Pancreas (tissue), 10 donors: ENCODE data around the gene TRIOBP. TPM values are rescaled to one million over a fixed set of nuclear protein-coding genes. Genes with fewer than 3 reads are reported as not detected.

ENCODE experiments used
- ATAC-seq, 4 donors: fragments of 200-7000 bp; cut with Tn5 transposase; one replicate each; pipeline versions ENCODE4 v1.8.0 to v1.9.1; 2020; ENCODE audit warnings: mild to moderate bottlenecking in 4 of 4, moderate library complexity in 4 of 4
- DNase-seq, 6 donors: peaks; one replicate each; pipeline ENCODE4 v3.0.0-alpha.2; 2020
- FAIRE-seq: peaks from 2 replicates; lab custom pipeline; 2012; peaks lifted over from hg19 to GRCh38; lab: Jason Lieb, UNC
- H3K27ac ChIP-seq, 4 donors: fragments of 200-600 bp; sonication (generic); 1 replicate in 3 of 4; 2 replicates in 1 of 4; pipeline versions ENCODE4 v1.5.0 to v1.8.0; 2020
- H3K27me3 ChIP-seq, 4 donors: fragments of 200-600 bp; one replicate each; pipeline ENCODE4 v1.8.0; 2021
- H3K36me3 ChIP-seq, 3 donors: fragments of 200-600 bp; sonication (generic) in 1 of 3; one replicate each; pipeline versions ENCODE4 v1.5.0 to v1.8.0; 2020 to 2021
- H3K4me1 ChIP-seq, 3 donors: fragments of 200-600 bp; one replicate each; pipeline ENCODE4 v1.8.0; 2021
- H3K4me3 ChIP-seq, 4 donors: fragments of 200-600 bp; sonication (generic) in 2 of 4; one replicate each; pipeline versions ENCODE4 v1.5.0 to v1.8.0; 2020 to 2021
- H3K9me3 ChIP-seq, 4 donors: fragments of 200-600 bp; one replicate each; pipeline ENCODE4 v1.8.0; 2021
- CTCF ChIP-seq, 4 donors: fragments of 200-600 bp; sonication (generic) in 3 of 4; IDR thresholded peaks; one replicate each; pipeline versions ENCODE4 v1.5.0 to v1.8.0; 2021; ENCODE audit warnings: antibody characterized with exemption in 4 of 4
- WGBS, 2 donors: extraction: QIAGEN DNeasy Blood & Tissue Kit; methylation state at CpG; one replicate each; pipeline ENCODE4 v1.1.7; 2013; 5-methylcytosine and 5-hydroxymethylcytosine counted together
- intact Hi-C, 3 donors: fragments of 100-400 bp; cut with DNase I; formaldehyde crosslinking; loops; one replicate each; pipeline versions ENCODE4 v1.11.1 to v1.14.2; 2022
- polyA plus RNA-seq, 2 donors: library from polyadenylated mRNA; stranded (reverse); fragments of 200-250 nt; gene quantifications; one replicate each; pipeline ENCODE4 v1.2.3, GENCODE V29; 2013
- total RNA-seq, 6 donors: library from RNA; stranded (reverse); fragmentation: NEBNext Ultra II Directional in 4 of 6; extraction: Animal tissue kit (Norgen Biotek cat#: 25700) in 4 of 6; gene quantifications; one replicate each; pipeline versions ENCODE4 v1.2.1 to v1.2.4, GENCODE V29; 2021 to 2023
- donor health status: healthy with polysubstance abuse.
- donor health status: DM: no; HTN: no; CAD: no; lungs with moderate emphysema.
- donor health status: DM: no; HTN: no; CAD: no.
- donor health status: control.
- donor health status: control.
- donor health status: Bipolar disorder and iron deficiency.
- donor health status: DM: yes; HTN: yes; CAD: no.
- donor health status: DM: no; HTN: no; CAD: no.
- donor health status: DM: no; HTN: no; CAD: no.
- donor health status: DM: yes; HTN: yes; CAD: no.

Gene TRIOBP
- total and polyA plus RNA-seq, 8 donors = 17.4 to 36.6 (median 24.1) TPM

DNA sequence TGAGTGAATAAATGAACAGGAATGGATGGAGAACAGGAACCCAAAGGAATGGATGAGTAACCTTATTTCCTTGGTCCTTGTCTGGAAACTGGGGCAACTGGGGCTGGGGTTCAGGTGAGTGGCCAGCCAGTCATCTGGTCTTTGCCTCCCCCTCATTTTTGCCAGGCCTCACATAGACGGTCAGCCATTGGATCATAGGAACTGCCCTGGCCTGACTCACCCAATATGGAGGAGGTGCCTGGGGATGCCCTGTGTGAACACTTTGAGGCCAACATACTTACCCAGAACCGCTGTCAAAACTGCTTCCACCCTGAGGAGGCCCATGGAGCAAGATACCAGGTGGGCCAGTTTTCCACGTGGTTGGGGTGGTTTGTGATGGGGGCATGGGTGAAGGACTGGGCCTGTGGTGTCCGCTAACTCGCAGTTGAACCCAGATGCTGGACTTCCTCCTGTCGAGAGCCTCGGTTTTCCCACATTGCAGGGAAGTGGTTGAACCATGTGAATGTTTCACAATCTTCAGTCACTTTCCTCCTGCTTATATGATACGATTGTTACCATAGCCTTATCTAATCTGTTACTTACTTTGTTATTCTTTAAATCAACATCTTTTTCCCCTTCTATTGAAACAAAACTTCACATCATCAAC lies 4.4 kb downstream of the TRIOBP start:
- H3K4me3 ChIP-seq = no peak overlapping the region
- ATAC-seq = no peak
- WGBS, 2 donors = 72 to 75% methylated on average over 8 of the region's 8 CpGs
- no peak overlapping the region for H3K27ac ChIP-seq
- no peaks in the 10 kb centered on the region for H3K9me3 ChIP-seq
- TF ChIP-seq CTCF (IDR thresholded peaks at IDR 0.05) = no peak
- DNase-seq = no peak
- peaks cover 0 to 4% (median 0%) of the 10 kb centered on the region in 3 donors for H3K4me1 ChIP-seq
- H3K27me3 ChIP-seq = no peaks in the 10 kb centered on the region
- FAIRE-seq = no peak
- H3K36me3 ChIP-seq = no peaks in the 10 kb centered on the region
- intact Hi-C loops = no loop called here

- Histone ChIP-seq H3K36me3 (no peaks in the 10 kb centered on the region), H3K27me3 (no peaks in the 10 kb centered on the region), H3K27ac (no peak overlapping the region), H3K4me3 (no peak overlapping the region), H3K9me3 (no peaks in the 10 kb centered on the region), H3K4me1 (no peaks in the 10 kb centered on the region)
- TF ChIP-seq CTCF (IDR thresholded peaks at IDR 0.05) = no peak
- 79 to 81% methylated on average over 7 of the region's 7 CpGs for WGBS, 2 donors
- DNase-seq (no peak), ATAC-seq (no peak), FAIRE-seq (no peak)
- intact Hi-C loops = no loop called here
Measured at GRCh38 chr22:37703906-37704305, 7.1 kb downstream of the TRIOBP start.

- H3K4me3 ChIP-seq = no peak overlapping the region
- WGBS, 2 donors = 81 to 85% methylated on average over 3 of the region's 3 CpGs
- no peaks in the 10 kb centered on the region for H3K4me1 ChIP-seq
- ATAC-seq (no peak), FAIRE-seq (no peak), DNase-seq (no peak)
- TF ChIP-seq CTCF (IDR thresholded peaks at IDR 0.05) = no peak
- no peaks in the 10 kb centered on the region for H3K9me3 ChIP-seq
- H3K36me3 ChIP-seq = no peaks in the 10 kb centered on the region
- H3K27ac ChIP-seq = no peak overlapping the region
- no peaks in the 10 kb centered on the region for H3K27me3 ChIP-seq
- intact Hi-C loops = no loop called here
Measured at GRCh38 chr22:37704645-37705044, 7.8 kb downstream of the TRIOBP start.

- Histone ChIP-seq H3K36me3 (no peaks in the 10 kb centered on the region), H3K4me1 (no peaks in the 10 kb centered on the region), H3K4me3 (no peak overlapping the region), H3K9me3 (no peaks in the 10 kb centered on the region), H3K27ac (no peak overlapping the region), H3K27me3 (no peaks in the 10 kb centered on the region)
- intact Hi-C loops = no loop called here
- TF ChIP-seq CTCF (IDR thresholded peaks at IDR 0.05) = no peak
- WGBS, 2 donors = 93 to 95% methylated on average over 3 of the region's 3 CpGs
- ATAC-seq (no peak), FAIRE-seq (no peak), DNase-seq (no peak)
Measured at GRCh38 chr22:37705205-37705604, 8.4 kb downstream of the TRIOBP start.
